ENCODE measurements around the gene SLC9A9.

DNA sequence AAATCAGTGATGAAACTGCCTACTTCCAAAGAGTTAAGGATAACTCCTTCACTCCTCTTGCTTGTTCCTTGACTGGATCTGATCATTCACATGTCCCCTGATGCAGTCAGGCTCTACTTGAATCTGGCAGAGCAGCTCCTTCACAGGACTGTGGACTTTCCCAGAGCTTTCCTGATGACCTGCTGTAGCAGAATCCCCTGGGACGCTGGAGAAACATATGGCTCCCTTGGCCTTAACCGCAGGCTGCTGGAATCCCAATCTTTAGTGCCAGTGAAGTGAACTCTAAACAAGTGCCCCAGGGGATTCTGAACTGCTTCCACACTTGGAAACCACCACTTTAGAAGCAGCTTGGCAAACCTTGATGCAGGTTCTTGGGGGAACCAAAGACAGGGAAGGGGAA, 510.9 kb downstream of the SLC9A9 start:
- TF ChIP-seq, protein P1, sequence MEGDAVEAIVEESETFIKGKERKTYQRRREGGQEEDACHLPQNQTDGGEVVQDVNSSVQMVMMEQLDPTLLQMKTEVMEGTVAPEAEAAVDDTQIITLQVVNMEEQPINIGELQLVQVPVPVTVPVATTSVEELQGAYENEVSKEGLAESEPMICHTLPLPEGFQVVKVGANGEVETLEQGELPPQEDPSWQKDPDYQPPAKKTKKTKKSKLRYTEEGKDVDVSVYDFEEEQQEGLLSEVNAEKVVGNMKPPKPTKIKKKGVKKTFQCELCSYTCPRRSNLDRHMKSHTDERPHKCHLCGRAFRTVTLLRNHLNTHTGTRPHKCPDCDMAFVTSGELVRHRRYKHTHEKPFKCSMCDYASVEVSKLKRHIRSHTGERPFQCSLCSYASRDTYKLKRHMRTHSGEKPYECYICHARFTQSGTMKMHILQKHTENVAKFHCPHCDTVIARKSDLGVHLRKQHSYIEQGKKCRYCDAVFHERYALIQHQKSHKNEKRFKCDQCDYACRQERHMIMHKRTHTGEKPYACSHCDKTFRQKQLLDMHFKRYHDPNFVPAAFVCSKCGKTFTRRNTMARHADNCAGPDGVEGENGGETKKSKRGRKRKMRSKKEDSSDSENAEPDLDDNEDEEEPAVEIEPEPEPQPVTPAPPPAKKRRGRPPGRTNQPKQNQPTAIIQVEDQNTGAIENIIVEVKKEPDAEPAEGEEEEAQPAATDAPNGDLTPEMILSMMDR (IDR thresholded peaks at IDR 0.05): no peak
- TF ChIP-seq POLR2A (IDR thresholded peaks at IDR 0.05): no peak
